ENCODE results near the gene SLMAP. TPM values are rescaled to one million over a fixed set of nuclear protein-coding genes. Genes with fewer than 3 reads are reported as not detected.
A peak's percentile ranks its signal among the peaks of the same experiment; 100 is the strongest.

The SLMAP gene
- total RNA-seq, 1 donor from 2014 or later, result 263 TPM

DNA sequence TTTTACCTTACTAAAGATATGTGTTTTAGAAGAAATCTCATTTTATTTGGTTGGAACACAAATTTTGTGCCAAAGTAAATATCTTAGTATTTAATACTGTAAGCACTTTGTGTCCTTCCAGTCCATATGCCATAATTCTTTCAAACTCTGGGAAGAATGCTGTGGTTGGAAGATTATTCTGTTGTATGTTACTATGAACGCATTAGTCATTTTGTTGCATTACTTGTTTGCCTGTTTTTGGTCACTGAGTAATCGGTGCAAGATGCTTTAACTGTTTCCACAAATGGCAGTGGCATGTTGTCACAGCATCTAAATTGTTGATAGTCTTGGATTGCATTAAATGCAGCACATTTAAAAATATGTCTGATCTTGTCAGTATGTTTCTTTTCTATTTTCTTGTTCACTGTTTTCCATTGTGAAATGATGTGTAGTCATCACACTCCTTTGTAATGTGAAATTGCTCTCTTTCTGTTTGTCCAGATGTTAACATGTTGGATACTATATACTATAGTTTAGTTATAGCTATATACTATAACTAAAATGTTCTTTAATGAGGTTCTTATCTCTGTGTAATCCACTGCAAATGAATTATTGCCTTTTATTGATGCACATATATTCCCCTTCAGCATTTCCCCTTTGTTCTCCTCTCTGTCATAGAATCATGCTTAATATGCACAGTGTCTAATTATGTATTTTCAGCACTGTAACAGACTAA lies 162.2 kb downstream of the SLMAP start:
- DNase-seq, result no peak
- intact Hi-C loops (cut with micrococcal nuclease), result no loop called here
- ATAC-seq, result no peak

DNA sequence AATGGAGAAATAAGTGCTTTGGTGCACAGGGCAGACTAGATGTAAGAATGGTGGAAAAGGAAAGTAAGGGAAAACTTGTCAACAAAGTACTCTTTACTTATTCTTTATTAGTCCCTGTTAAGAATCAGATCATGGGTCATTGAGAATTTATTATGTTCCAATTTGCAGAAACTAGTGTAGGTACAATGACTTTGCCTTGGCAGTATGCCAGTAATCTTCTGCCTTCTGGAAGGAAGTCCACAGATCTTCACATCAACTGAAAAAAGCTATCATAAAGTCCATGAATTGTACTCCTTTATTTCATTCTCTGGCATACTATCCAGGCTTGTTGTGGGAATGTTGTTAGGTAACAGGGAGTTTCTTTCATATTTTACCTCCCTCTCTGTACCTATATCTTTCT lies 163.9 kb downstream of the SLMAP start:
- DNase-seq (no peak), ATAC-seq (no peak)
- intact Hi-C loops (cut with micrococcal nuclease), result no loop called here

GRCh38 chr3:57923101-57923500 lies 167.0 kb downstream of the SLMAP start:
- intact Hi-C loops (cut with micrococcal nuclease), result no loop called here
- DNase-seq (no peak), ATAC-seq (no peak)

DNA sequence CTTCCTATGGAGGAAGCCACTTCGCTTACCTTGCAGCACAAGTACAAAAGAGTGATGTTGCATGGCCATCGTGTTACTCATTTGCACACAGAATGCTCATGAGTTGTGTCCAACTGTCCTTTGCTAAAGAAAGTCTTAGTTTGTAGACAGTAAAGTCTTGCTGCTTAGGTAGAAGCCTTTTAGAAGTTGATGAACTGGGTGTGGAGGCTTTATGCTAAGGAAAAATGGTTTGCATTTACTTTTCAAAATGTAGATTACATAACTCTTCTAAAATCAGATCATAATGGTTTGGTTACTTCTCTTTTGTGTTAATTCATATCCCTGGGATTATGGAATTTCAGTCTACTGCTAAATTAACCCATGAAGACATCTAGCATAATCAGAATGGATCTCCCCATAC lies 167.6 kb downstream of the SLMAP start:
- ATAC-seq (no peak), DNase-seq (no peak)
- intact Hi-C loops (cut with micrococcal nuclease), result no loop called here

DNA sequence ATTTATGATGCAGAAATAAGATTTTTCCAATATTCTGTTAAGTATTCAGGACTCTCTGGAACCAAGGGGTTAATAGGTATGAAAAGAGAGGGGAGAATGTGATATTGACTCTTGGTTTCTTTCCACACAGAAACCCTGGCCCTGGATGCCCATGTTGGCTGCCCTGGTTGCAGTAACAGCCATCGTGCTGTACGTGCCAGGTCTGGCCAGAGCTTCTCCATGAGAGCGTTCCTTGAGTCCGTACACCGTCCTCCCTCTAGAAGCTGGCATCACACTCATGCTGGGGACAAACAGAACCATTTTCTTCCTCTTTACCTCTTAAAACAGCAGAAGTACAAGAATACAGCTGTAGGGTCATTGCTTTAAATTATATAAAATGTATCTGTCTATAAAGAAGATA lies 171.1 kb downstream of the SLMAP start:
- intact Hi-C loops (cut with micrococcal nuclease), result no loop called here
- ATAC-seq, result peak; percentile 63
- DNase-seq, result no peak

- ATAC-seq (no peak), DNase-seq (no peak)
- intact Hi-C loops (cut with micrococcal nuclease), result no loop called here
These were observed 171.8 kb downstream of the SLMAP start for GRCh38 chr3:57927916-57928315.

DNA sequence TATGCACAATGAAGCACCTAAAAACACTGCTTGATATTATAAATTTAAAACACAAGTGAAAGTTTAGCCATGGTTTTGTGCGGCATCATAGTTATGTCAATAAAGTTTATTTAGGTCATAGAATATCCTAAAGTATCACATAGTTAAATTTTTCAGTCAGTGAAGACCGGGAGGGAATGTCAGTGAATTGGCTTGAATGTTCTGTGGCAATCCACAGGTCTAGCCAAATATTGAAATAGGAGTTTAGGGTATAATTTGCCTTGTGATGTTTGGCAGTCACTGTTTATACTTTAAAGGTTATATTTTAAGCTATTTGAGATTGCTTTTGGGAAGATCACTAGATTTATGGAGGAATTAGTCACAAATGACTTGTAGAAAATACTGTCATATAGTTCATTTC lies 172.4 kb downstream of the SLMAP start:
- no peak for ATAC-seq
- intact Hi-C loops (cut with micrococcal nuclease), result no loop called here
- no peak for DNase-seq

DNA sequence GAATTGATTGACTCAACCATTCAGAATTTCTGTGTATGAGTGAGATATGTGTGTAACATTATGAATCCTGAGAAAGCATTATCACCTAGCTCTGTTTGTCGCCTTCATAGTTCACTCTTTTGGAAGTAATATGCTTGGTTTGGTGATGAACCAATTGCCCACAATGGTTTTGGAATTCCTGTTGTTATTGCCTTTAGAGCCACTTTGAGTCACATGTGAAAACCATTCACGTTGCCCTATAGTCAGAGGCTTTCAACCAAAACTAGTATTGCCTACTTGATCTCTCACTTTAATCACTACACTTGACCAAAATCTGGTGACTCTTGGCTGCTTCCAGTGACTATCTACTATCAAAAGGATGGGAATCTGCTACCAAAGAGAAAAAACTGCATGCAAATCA lies 173.9 kb downstream of the SLMAP start:
- ATAC-seq, result no peak
- intact Hi-C loops (cut with micrococcal nuclease), result no loop called here
- no peak for DNase-seq

DNA sequence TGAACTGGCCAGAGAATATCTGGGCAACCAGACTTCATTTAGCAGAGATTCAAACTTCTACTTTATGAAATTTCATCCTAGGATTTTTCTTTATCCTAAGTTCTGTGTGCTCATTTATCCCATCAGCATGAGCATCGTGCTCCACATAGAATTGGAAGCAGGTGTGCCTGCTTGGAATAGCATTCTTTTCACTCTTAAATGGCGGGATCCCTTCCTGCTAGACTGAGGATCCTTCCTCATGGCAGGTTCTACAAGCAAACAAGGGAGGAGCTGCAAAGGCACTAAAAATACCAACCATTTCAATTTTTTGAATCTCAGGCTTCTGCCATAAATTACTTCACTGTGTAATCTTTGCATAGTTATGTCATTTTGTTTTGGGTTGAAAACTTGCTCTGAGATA lies 177.5 kb downstream of the SLMAP start:
- no peak for ATAC-seq
- intact Hi-C loops (cut with micrococcal nuclease), result no loop called here
- no peak for DNase-seq

- intact Hi-C loops (cut with micrococcal nuclease), result no loop called here
- DNase-seq, result no peak
- no peak for ATAC-seq
These were observed 178.3 kb downstream of the SLMAP start for GRCh38 chr3:57934373-57934772.

GRCh38 chr3:57935539-57935938 lies 179.4 kb downstream of the SLMAP start:
- DNase-seq (no peak), ATAC-seq (no peak)
- intact Hi-C loops (cut with micrococcal nuclease), result no loop called here

DNA sequence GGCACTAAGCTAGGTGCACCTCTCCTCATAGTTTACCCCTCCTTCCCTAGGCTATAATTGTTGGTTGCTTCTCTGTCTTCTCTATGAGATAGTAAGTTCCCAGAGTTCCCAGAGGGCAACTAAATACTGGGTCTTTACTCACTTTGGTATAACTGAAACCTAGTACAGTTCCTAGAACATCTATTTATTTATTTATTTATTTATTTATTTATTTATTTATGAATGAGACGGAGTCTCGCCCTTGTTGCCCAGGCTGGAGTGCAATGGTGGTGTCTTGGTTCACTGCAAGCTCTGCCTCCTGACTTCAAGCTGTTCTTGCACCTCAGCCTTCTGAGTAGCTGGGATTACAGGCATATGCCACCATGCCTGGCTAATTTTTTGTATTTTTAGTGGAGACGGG lies 181.0 kb downstream of the SLMAP start:
- no peak for ATAC-seq
- DNase-seq, result no peak
- intact Hi-C loops (cut with micrococcal nuclease), result no loop called here

DNA sequence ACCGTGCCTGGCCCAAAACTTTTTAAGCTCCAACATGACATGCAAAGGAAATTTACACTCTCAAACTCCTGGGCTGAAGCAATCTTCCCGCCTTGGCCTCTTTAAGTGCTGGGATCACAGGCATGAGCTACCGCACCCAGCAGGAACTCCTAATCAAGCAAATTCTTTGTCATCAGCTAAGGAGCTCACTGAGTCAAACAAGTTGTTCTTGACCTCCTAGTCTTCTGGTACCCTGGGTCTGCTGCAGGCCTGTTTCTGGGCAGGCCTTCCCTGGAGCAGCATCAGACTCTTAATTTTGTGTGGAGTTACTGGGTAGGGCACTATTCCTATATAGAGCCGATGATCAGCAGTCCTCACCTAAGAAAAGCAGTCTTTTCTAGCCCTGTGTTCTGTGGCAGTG lies 183.7 kb downstream of the SLMAP start:
- ATAC-seq (no peak), DNase-seq (no peak)
- intact Hi-C loops (cut with micrococcal nuclease), result no loop called here

DNA sequence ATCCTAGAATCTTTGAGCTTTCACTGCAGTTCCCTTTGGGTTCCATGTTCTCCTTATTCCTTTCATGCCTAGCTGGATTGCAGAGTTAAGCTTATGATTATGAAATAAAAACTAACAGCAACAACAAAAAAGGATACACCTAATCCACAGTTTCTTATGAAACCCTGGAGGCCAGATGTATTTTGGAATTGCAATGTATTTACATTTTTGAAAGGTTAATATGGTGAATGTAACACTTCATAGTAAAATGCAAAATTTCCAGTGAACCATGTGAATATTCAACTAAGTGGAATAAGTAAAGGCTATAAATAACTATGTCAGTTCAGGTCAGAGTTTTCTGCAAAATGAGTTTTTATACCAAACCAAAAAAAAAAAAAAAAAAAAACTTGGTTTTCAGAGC lies 186.3 kb downstream of the SLMAP start:
- intact Hi-C loops (cut with micrococcal nuclease), result no loop called here
- ATAC-seq (no peak), DNase-seq (no peak)

- DNase-seq (peak; percentile 63), ATAC-seq (peak; percentile 78)
- intact Hi-C loops (cut with micrococcal nuclease), result no loop called here
These were observed 186.8 kb downstream of the SLMAP start for GRCh38 chr3:57942872-57943283.

DNA sequence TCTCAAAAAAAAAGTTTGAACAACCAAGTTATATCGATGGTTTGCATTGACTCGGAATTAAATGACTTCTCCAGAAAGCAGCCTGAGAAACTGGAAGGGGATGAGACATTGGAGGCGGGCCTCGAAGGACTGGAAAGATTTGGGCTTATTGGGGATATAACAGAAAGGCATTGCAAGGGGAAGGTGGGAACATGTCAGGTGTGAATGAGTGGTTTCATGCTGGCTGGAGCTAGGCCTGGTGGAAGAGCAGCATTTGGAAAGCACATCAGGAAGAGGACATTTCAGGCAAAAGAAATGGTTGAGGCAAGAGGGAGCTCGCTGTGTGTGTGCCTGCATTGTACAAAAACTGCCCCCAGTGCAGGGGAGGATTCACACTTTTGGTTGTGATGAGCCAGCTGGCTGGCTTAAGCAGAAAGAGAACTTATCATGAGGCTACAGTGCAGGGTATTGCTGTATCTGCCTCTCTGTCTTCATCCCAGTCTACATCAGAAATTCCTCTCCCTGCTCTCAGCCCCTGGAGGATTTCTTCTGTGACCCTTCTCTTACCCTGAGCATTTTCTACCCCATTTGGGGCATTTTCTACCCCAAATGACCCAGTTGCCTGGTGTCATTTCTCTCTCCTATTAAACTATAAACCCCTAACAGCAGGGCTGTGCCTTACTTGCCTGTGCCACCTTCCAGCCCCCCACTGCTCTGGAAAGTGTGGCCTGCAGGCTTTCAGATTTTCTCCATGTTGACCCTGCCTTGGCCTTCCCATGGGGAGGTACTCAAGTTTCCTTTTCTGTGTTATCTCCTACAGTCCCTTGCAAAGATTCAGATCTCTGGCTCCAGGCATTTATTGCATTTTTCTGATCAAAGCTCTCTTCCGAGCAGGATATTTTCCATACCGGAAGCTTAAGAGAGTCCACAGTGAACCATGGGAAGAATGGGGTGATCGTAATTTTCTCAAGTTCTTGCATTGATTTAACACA lies 187.7 kb downstream of the SLMAP start:
- DNase-seq (no peak), ATAC-seq (peak; percentile 27)
- intact Hi-C loops (cut with micrococcal nuclease), result no loop called here

- DNase-seq (no peak), ATAC-seq (no peak)
- intact Hi-C loops (cut with micrococcal nuclease), result no loop called here
These were observed 190.9 kb downstream of the SLMAP start for GRCh38 chr3:57946970-57947381.

DNA sequence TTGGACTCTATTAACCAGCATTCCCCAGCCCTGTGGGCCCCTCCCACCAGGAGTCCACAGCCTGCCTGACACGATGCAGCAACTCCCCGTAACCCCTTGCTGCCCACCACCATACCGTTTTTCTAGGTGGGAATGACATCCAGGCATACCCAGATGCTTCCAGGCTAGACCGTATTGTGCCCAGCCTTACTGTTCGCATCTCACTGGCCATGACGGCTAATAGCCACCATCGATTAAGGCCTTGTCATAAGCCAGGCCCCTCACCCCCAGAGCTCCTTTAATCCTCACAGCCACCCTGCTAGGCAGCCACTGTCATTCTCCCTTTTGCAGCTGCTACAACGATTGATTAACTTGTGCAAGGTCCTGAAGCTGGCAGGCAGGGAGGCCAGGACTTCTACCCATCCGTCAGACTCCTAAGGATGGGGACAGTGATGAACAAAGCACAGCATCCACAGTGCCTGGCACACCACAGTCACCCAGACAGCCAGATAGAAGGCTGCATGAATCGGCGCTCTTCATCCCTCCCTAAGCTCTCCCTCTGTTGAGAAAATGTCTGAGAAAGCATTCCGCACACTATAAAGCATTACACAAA lies 192.1 kb downstream of the SLMAP start:
- DNase-seq (no peak), ATAC-seq (no peak)
- intact Hi-C loops (cut with micrococcal nuclease), result no loop called here

GRCh38 chr3:57948781-57949242 lies 192.7 kb downstream of the SLMAP start:
- intact Hi-C loops (cut with micrococcal nuclease), result no loop called here
- DNase-seq (no peak), ATAC-seq (no peak)

- DNase-seq, result no peak
- ATAC-seq, result no peak
- intact Hi-C loops (cut with micrococcal nuclease), result no loop called here
These were observed 193.2 kb downstream of the SLMAP start for GRCh38 chr3:57949344-57949743.
